ENCODE data around the gene NPBWR2.

NPBWR2 gene, protein sequence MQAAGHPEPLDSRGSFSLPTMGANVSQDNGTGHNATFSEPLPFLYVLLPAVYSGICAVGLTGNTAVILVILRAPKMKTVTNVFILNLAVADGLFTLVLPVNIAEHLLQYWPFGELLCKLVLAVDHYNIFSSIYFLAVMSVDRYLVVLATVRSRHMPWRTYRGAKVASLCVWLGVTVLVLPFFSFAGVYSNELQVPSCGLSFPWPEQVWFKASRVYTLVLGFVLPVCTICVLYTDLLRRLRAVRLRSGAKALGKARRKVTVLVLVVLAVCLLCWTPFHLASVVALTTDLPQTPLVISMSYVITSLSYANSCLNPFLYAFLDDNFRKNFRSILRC

GRCh38 chr20:64106981-64107735 lies at the start of gene NPBWR2:
TSS of gene NPBWR2 (minus strand) at chr20:64107565. CDS start at chr20:64106831, 734 bp downstream.
- Histone ChIP-seq H3K27ac (no peak within 1 kb of the TSS), H3K4me3 (no peak within 1 kb of the TSS)

- H3K4me3 ChIP-seq, result no peak overlapping the region
- peak overlapping the region in 1 of 21 experiments; percentile 35 for H3K27ac ChIP-seq
These were observed 48.9 kb upstream of the NPBWR2 start for GRCh38 chr20:64156136-64156885.

DNA sequence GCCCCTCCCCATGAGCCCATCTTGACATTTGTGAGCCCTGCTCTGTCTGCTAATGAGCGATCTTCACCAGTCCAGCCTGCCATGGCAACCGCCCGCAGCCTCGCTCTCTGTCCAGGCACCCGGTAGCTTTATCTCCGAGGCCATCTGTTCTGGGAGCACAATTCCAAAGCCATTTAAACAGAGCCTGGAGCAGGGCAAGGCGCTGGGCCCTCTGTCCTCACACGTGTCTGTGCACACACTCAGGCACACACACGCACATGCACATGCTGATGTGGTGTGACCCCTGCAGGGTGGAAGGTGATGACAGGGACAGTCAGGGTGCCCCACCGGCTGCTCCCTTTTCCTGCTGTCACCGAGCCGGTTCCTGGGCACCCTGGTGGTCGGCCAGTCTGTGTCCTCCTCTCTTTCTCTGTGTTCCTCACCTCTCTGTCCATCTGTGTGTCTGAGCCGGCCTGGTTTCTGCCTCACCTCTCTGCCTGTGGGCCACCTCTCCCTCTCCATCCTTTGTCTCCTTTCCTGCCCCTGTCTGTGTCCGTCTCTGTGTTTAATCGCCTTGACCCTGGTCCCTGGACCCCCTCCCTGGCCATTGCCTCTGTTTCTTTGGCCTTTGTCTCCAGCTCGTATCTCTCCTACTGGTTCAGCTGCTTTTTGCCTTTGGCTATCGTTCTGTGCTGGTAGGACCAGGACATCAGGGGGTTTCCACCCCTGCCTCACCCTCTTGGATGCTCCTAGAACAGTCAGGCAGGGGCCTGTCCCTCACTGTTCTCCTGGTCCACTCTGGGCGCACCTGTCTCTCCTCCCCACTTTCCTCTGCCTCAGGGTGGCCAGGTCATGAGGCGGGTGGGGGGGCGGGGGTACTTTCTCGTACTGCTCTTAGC lies 48.1 kb upstream of the NPBWR2 start:
- no peak overlapping the region for H3K4me3 ChIP-seq
- no peak overlapping the region for H3K27ac ChIP-seq

- Histone ChIP-seq H3K27ac (no peak overlapping the region), H3K4me3 (no peak overlapping the region)
These were observed 47.4 kb upstream of the NPBWR2 start for GRCh38 chr20:64154590-64155257.

DNA sequence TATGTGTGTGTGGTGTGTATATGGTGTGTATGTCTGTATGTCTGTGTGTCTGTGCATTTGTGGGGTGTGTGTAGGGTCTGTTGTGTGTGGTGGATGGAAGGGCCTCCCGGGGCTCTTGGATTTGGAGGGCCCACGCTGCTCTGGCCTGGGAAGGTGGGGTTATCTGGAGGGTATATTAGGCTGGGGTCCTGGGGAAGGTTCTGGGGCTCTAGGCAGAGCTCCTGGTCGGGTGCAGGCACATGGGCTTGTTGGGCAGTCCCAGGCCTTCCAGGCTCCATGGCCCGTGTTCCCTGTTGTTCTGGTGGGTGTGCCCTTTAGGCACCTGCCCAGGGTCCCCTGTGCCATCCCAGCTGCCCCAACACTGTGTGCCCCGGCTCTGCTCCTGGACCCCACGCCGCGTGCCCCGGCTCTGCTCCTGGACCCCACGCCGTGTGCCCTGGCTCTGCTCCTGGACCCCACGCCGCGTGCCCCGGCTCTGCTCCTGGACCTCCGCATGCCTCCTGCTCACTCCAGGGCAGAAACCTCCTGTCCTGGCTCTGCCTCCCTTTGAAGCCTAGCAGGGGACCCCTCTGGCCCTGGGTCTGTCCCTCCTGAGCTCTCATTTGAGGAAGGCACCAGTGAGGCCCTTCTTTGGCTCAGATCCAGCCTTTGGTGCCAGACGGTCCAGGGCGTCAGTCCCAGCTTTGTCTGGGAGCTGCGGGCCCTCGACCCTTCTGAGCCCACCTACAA lies 46.7 kb upstream of the NPBWR2 start:
- no peak overlapping the region for H3K4me3 ChIP-seq
- no peak overlapping the region for H3K27ac ChIP-seq

DNA sequence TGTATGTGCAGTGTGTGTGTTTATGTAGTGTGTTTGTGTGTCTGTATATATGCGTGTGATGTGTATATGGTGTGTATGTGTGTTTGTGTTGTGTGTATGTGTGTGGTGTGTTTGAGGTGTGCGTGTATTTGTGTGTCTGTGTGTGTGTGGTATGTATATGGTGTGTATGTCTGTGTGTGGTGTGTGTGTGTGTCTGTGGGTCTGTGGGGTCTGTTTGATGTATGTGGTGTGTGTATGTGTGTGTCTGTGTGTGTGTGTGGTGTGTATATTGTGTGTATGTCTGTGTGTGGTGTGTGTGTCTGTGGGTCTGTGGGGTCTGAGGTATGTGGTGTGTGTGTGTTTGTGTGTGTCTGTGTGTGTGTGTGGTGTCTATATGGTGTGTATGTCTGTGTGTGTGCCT lies 46.0 kb upstream of the NPBWR2 start:
- Histone ChIP-seq H3K27ac (no peak overlapping the region), H3K4me3 (no peak overlapping the region)

DNA sequence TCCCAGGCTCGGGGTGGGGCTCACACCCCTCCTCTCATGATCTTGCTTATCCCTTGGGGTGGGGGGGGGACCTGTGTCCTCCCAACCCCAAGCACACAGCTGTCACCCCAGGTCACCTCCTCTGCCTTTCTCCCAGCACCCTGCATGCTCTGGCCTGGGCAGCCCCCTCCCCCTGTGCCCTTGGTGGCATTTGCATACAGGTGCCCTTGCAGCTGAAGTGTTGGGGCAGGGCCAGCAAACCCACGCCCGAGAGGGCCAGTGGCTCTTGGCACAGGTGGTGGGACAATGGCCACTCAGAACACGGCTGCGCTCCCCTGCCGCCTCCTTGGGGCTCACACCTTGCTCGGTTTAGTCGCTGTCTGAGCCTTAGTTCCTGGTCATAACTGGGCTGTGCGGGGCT lies 45.5 kb upstream of the NPBWR2 start:
- H3K4me3 ChIP-seq, result no peak overlapping the region
- no peak overlapping the region for H3K27ac ChIP-seq

DNA sequence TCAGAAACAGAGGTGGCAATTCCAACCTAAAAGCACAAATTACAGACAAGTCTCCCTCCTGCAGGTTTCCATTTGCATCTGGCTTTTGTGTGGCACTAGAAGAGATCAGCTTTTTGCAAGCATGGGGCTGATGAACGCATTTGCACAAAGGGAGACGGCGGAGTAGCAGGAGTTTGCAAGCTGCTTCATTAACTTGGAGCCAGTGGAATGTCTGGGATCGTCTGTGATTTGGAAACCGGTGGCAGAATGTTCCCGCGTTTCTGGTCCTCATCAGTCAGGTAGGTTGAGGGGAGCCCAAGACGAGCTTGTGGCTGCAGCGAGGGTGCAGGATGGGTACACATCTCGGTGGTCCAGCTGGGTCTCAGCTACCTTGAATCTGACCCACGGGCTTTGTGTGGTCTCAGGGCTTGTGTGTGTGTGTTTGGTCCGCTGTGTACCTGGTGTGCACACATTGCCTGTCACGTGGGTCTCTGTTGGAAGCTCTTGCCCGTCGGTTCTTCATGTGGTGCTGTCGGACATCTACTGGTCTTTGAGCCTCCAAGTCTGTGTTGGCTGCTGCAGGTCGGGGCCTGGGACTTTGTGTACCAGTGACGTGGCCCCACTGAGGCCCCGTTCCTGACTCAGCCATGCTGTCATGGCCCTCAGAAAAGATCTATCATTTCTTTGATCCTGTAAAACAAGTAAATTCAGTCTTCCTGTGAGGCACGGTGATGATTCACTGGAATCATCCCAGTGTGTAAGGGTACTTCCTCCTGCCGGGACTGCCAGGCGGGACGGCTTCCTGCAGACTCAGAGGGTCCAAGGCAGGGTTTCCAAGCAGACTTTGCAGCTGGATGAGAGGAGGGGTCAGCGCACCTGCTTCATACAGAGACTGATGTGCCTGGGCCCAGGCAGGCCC lies 44.5 kb upstream of the NPBWR2 start:
- H3K4me3 ChIP-seq, result no peak overlapping the region

DNA sequence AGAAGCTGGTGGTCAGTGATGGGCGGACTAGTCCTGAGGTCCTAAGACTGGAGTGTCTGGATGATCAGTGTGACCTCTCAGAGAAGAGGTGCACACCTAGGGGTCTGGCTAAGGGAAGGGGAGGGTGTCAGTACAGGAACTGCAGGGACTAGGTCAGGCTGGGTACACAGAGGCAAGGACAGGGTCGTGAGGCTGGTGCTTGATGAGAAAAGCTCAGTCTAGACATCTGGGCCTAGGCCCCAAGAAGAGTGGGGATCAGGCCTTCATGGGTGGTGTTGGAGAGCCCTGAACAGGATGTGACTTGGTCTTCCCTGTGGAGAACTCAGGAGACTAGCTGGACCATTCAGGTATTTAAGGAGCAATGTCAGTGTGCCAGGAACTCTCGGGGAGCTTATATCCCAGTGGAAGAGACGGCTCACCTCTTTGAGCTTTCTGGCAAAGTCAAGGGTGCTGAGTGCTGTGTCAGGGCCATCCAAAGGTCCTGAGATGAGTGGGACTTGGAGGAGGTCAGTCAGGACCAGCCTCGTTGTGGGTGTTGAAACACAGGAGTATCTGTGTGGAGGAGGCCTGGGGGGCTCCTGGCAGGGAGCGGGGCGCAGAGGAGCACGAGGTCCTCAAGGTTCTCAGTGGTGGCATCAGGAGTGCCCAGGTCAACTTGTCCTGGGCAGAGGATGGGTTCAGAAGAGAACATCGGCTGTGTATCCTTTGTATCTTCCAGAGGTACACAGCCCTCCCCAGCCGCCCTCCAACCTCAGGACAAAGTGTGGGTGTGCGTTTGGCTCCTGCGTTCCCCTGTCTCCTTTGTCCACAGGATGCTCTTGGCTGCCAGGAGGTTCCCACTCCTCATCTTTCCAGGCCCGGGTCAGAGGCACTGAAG lies 43.6 kb upstream of the NPBWR2 start:
- Histone ChIP-seq H3K4me3 (no peak overlapping the region), H3K27ac (no peak overlapping the region)

More for the DNA sequence above, 44.5 kb upstream of the NPBWR2 start:
- H3K27ac ChIP-seq, result no peak overlapping the region

DNA sequence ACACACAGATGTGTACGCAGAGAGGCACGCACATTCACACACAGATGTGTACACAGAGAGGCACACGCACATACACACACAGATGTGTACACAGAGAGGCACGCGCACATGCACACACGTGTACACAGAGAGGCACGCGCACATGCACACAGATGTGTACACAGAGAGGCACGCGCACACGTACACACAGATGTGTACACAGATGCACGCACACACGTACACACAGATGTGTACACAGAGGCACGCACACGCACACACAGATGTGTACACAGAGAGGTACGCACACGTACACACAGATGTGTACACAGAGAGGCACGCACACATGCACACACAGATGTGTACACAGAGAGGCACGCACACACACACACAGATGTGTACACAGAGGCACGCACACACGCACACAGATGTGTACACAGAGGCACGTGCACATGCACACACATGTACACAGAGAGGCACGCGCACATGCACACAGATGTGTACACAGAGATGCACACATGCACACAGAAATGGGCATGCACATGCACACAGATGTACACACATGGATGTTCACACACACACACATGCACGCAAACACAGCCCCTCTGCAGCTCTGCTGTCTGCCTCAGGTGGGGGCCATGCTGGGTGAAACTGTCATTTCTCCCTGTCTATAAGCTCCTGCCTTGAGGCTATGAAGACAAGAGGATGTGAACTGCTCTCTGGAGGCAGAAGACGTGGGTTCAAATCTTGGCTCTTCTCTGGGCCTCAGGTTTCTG lies 42.6 kb upstream of the NPBWR2 start:
- H3K27ac ChIP-seq, result no peak overlapping the region
- no peak overlapping the region for H3K4me3 ChIP-seq

GRCh38 chr20:64149141-64149540 lies 41.8 kb upstream of the NPBWR2 start:
- Histone ChIP-seq H3K27ac (no peak overlapping the region), H3K4me3 (no peak overlapping the region)

GRCh38 chr20:64148581-64148980 lies 41.2 kb upstream of the NPBWR2 start:
- H3K4me3 ChIP-seq, result no peak overlapping the region
- no peak overlapping the region for H3K27ac ChIP-seq

- H3K27ac ChIP-seq, result no peak overlapping the region
- no peak overlapping the region for H3K4me3 ChIP-seq
These were observed 39.6 kb upstream of the NPBWR2 start for GRCh38 chr20:64146936-64147477.

DNA sequence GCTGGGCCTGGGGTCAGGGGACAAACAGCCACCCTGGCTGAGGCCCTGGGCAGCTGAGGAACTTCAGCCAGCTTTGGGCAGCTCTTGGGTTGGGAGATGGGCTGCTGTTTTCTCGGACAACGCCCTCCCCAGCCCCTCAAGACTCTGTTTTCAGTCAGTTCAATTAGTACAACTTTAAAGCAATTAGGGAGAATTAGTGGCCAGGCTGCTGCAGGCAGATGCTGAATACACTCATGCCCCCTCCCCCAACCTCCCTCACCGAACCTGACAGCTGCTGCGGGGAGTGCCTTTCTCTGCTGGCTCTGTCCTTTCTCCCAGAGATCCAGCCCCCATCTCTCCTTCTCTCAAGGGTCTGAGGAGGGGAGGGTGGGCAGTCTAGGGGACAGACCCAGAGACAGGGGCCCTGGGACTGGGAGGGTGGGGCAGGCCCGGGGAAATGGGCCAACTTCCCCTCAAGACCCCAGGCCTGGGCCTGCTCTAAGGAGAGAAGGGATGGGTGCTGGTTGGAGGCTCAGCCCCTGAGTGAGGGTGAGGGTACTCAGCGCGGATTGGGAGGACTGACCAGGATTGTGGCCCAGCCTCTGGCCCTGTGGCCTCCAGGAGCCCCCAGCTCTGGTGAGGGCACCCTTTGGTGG lies 39.1 kb upstream of the NPBWR2 start:
- no peak overlapping the region for H3K4me3 ChIP-seq
- no peak overlapping the region for H3K27ac ChIP-seq

All from skin epidermis (tissue), 12 donors.